T-helper 1 cell treated with Interleukin-12 subunit alpha and Interleukin-12 subunit beta and Interleukin-4 antibody, amounts not matched to agents 30 μg/mL and 1 μg/mL, for 36 hours (primary cell): ENCODE measurements around the gene PAEP.

Source experiments
- H3K27ac Mint-ChIP-seq: one replicate; pipeline ENCODE4 v1.8.0; 2021; ENCODE audit warnings: mild to moderate bottlenecking, mixed read lengths
- H3K27me3 Mint-ChIP-seq: one replicate; pipeline ENCODE4 v1.8.0; 2021; ENCODE audit warnings: low read depth, mixed read lengths
- H3K36me3 Mint-ChIP-seq: one replicate; pipeline ENCODE4 v1.8.0; 2021; ENCODE audit warnings: low read depth, mixed read lengths
- H3K4me1 Mint-ChIP-seq: one replicate; pipeline ENCODE4 v1.8.0; 2021; ENCODE audit warnings: low read depth, mixed read lengths
- H3K4me3 Mint-ChIP-seq: one replicate; pipeline ENCODE4 v1.8.0; 2021; ENCODE audit warnings: mild to moderate bottlenecking, moderate library complexity, mixed read lengths
- H3K9me3 Mint-ChIP-seq: one replicate; pipeline ENCODE4 v1.8.0; 2021; ENCODE audit warnings: mixed read lengths

Gene PAEP

DNA sequence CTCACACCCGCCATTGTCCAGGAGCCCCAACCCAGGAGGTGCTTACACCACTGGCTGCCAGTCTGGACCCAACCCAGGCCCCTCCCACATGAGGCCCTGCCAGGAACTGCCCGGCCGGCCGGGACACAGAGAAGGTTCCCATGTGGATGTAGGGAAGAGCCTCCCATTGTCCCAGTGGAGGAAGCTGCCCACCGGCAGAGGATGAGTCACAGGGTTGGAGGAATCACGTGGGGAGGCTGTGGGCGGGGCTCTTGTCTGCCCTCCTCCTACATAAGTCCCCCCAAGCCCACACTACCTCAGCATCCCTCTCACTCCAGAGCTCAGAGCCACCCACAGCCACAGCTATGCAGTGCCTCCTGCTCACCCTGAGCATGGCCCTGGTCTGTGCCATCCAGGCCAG, 26.1 kb downstream of the PAEP start:
- no peak overlapping the region for H3K27ac Mint-ChIP-seq
- H3K36me3 Mint-ChIP-seq = no peaks in the 10 kb centered on the region
- no peak overlapping the region for H3K4me3 Mint-ChIP-seq
- no peaks in the 10 kb centered on the region for H3K27me3 Mint-ChIP-seq
- H3K9me3 Mint-ChIP-seq = no peaks in the 10 kb centered on the region
- no peaks in the 10 kb centered on the region for H3K4me1 Mint-ChIP-seq

DNA sequence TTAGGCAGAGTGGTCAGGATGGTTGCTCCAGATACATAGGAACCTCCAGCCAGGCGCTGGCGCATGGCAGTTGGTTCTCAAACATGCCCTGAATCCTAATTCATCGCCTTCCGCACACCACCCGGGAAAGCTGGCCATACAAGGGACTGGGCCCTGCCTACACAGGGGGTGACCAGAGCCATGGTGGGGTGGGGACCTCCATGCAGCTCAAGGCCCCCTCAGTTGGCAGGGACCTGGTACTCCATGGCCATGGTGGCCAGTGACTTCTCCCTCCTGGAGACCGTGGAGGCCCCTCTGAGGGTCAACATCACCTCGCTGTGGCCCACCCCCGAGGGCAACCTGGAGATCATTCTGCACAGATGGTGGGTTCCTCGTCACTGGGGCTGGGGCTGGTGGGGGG, 26.8 kb downstream of the PAEP start:
- Mint-ChIP-seq H3K27me3 (no peaks in the 10 kb centered on the region), H3K9me3 (no peaks in the 10 kb centered on the region), H3K27ac (no peak overlapping the region)

DNA sequence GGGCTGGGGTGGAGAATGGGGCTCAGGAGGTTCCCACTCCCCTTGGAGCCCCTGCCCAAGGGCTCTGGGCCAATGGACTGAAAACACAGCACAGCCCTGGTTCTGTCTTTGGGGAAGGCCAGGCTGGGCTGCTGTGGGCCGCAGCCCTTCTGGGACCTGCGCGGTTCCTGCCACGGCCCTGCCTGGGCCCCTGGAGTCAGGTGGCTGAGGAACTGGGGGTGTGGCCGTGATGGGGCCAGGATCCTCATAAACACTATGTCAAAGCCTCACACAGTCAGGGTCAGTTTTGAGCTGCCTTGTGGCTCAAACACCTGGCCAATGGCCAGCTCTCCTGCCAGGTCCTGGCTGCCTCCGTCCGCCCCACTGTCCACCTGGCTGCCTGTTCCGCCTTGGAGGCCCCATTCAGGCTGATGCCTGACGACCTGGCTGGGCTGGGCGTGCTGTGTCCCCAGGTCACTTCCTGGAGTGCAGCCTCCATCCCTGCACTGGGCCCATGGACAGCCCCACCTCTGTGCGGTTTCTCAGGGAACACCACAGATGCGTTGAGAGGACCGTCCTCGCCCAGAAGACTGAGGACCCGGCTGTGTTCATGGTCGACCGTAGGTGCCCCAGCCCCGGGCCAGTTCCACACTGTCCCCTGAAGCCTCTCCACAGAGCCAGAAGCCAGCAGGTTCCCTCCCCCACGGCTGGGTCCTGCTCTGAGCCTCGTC, 27.5 kb downstream of the PAEP start:
- Mint-ChIP-seq H3K9me3 (no peaks in the 10 kb centered on the region), H3K27ac (no peak overlapping the region), H3K27me3 (no peaks in the 10 kb centered on the region), H3K4me3 (no peak overlapping the region), H3K4me1 (no peaks in the 10 kb centered on the region), H3K36me3 (no peaks in the 10 kb centered on the region)

More for the DNA sequence above, 26.8 kb downstream of the PAEP start:
- no peak overlapping the region for H3K4me3 Mint-ChIP-seq
- H3K4me1 Mint-ChIP-seq = no peaks in the 10 kb centered on the region
- H3K36me3 Mint-ChIP-seq = no peaks in the 10 kb centered on the region

DNA sequence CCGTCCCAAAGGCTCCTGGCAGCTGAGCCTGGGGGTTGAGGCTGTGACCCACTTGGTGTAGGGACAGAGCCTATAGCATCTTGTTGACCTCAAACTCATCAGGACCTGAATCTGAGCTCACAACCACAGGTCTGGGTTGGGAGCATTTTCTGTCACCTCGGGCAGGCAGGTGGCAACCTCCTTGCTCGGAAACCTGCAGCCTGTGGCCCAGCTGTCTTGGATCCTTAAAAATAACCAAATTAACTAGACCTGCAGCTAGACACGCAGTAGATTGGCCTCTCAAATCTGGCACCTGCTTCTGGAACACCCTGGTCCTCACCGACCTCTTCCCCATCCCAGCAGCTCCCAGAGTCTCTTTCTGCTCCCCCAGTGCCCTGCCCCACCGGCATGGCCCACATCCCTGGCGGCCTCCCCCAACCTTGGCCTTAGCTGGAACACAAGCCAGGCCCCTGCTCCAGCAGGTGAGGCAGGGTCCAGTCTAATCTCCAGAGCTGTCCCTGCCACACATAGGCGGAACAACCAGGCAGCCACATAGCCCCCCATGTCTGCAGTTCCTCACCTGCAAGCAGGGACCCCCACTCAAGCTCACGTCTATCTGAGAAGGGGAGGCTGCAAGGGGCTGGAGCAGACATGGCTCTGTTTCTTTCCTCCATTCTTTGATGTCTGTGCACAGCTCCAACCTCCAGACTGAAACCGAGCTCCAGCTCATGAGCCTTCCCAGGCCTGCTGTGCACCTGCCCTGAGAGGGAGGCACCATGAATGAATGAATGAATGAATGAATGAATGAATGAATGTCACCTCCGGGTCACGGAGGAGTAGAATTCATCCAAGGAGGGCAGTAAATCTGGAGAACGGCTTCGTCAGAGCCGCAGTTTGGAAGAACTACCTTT, 28.3 kb downstream of the PAEP start:
- H3K4me1 Mint-ChIP-seq = no peaks in the 10 kb centered on the region
- no peaks in the 10 kb centered on the region for H3K9me3 Mint-ChIP-seq
- H3K4me3 Mint-ChIP-seq = no peak overlapping the region
- H3K27me3 Mint-ChIP-seq = peaks cover 2% of the 10 kb centered on the region
- H3K36me3 Mint-ChIP-seq = no peaks in the 10 kb centered on the region
- H3K27ac Mint-ChIP-seq = no peak overlapping the region

DNA sequence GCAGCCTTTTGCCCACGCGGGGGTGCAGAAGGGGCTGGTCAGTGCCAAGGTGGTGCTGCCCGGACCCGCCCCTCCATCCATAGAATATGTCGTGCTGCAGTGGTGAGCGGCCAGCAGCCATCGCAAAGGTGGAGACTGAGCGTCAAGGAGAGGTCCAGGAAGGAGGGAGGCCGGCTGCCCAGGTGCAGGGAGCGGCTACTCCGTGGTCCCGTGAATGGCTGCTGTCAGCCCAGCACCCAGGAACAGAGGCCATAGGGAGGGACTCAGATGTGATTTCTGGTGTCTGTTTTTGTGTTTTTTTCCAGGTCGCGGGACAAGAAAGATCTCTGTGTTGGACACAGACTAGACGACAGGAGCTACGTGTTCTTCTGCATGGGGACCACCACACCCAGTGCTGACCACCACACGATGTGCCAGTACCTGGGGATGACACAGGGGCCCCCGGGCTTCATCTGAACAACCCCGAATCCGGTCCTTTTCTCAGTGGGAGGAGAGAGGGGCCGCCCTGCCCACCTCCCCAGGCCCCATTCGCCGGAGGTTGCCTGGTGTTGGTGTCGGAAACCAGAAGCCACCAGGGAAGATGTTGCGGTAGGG, 29.0 kb downstream of the PAEP start:
- no peak overlapping the region for H3K4me3 Mint-ChIP-seq
- H3K27me3 Mint-ChIP-seq = peaks cover 4% of the 10 kb centered on the region
- no peaks in the 10 kb centered on the region for H3K9me3 Mint-ChIP-seq
- no peaks in the 10 kb centered on the region for H3K36me3 Mint-ChIP-seq
- no peak overlapping the region for H3K27ac Mint-ChIP-seq
- no peaks in the 10 kb centered on the region for H3K4me1 Mint-ChIP-seq

DNA sequence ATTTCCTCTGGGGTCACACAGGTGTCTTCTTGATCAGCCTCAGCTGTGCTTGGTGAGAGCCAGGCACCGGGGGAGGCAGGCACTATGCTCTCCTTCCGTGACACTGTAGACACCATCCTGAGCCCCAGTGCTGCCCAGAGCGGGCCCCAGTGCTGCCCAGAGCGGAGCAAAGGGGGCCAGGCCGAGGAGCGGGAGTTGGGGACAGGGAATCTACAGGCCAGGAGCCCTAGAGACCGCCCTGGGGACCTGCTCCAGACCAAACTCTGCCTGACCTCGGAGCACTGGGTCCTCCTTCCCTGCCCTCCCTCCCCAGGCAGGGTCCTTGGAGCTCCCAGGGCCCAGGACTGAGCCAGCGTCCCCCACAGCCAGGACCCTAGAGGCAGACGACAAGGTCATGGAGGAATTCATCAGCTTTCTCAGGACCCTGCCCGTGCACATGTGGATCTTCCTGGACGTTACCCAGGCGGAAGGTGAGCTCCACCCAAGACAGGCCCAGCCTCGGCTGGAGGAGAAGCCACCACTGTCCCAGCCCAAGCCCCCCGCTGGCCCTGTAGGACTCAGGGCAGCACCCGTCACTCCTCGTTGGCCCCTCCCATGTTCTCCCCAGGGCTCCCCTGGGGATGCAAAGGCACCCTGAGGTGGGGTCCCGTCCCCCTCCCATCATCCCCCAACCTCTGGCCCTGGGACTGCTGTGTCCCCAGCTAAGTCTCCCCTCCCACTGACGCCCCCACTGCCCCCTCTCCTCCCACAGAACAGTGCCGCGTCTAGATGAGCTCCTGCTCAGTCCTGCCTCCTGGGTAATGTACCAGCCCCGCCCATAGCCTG, 30.2 kb downstream of the PAEP start:
- H3K4me3 Mint-ChIP-seq = no peak overlapping the region
- no peaks in the 10 kb centered on the region for H3K4me1 Mint-ChIP-seq
- no peak overlapping the region for H3K27ac Mint-ChIP-seq
- H3K27me3 Mint-ChIP-seq = peaks cover 8% of the 10 kb centered on the region
- H3K9me3 Mint-ChIP-seq = no peaks in the 10 kb centered on the region
- no peaks in the 10 kb centered on the region for H3K36me3 Mint-ChIP-seq

DNA sequence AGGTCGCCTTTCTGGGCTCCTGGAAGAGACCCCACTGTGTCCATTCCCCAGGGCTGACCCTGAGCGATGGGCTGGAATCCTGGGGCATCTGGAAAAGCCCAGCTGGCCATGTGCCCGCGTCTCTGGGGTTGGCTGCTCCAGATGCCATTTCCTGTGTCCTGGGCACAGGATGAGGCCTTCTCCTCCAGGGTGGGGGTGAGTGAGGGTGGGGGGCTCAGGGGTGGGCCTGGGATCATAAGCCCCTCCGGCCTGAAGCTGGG, 30.7 kb downstream of the PAEP start:
- Mint-ChIP-seq H3K27me3 (peaks cover 12% of the 10 kb centered on the region), H3K27ac (no peak overlapping the region), H3K36me3 (no peaks in the 10 kb centered on the region), H3K4me3 (no peak overlapping the region), H3K9me3 (no peaks in the 10 kb centered on the region), H3K4me1 (no peaks in the 10 kb centered on the region)

DNA sequence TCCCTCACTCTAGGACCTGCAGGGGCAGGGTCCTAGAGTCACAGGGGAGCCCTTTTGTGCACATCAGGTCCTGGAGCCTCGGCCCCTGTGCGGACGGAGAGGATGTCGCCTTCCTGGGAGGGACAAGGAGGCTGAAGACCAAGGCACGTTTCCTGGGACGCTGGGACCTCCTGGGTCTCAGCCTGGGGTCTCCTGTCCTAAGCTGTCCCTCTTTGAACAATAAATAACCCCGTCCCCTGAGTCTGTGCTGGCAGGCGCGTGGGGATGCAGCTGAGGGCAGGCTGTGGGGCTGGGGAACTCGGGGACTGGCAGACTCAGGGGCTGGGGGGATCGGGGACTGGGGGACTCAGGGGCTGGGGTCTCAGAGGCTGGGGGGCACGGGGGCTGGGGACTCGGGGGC, 31.1 kb downstream of the PAEP start:
- H3K27me3 Mint-ChIP-seq = peaks cover 12% of the 10 kb centered on the region

DNA sequence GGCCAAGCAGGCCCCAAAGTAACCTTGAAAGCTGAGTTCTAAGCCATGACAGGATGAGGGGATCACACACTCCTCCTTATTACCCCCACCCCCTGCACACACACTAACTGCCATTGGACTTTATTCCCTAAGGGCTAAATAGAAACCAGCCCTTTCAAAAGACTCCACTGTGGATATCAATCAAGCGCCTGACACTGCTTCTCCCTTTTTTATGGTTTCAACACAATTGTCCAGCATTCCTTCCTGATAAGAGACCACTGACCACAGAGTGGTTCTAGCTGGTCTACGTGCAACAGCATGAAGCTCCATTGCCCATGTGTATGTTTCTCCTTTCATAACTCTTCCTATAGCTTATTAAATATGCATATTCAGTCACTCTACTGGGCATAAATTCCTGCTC, 34.7 kb downstream of the PAEP start:
- H3K4me3 Mint-ChIP-seq = no peak overlapping the region
- no peaks in the 10 kb centered on the region for H3K4me1 Mint-ChIP-seq
- H3K27me3 Mint-ChIP-seq = peaks cover 23% of the 10 kb centered on the region
- no peaks in the 10 kb centered on the region for H3K9me3 Mint-ChIP-seq
- H3K27ac Mint-ChIP-seq = no peak overlapping the region
- no peaks in the 10 kb centered on the region for H3K36me3 Mint-ChIP-seq

More for the DNA sequence above, 31.1 kb downstream of the PAEP start:
- Mint-ChIP-seq H3K4me1 (no peaks in the 10 kb centered on the region), H3K4me3 (no peak overlapping the region), H3K9me3 (no peaks in the 10 kb centered on the region), H3K36me3 (no peaks in the 10 kb centered on the region), H3K27ac (no peak overlapping the region)

DNA sequence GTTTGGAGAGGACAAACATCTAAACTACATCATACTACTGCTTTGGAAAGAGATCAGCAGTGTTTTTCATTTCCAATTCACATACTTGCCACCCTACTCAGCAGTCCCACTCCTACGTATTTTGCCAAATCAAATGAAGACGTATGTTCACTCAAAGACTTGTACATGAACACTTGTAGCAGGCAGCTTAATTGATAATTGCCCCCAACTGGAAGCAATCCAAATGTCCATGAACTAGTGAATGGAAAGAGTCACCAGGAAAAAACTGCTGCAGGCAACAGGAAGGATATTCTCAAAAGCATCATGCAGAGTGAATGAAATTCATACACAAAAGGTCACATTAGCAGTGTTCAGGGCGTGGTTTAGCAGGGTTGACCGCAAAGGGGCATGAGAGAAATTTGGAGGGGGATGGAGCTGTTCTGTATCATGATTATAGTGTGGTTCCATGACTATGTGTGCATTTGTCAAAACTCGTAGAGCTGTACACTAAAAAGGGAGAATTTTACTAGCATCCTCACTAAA, 38.8 kb downstream of the PAEP start:
- Mint-ChIP-seq H3K4me3 (no peak overlapping the region), H3K9me3 (no peaks in the 10 kb centered on the region), H3K4me1 (no peaks in the 10 kb centered on the region), H3K27ac (no peak overlapping the region), H3K36me3 (no peaks in the 10 kb centered on the region), H3K27me3 (peaks cover 19% of the 10 kb centered on the region)

DNA sequence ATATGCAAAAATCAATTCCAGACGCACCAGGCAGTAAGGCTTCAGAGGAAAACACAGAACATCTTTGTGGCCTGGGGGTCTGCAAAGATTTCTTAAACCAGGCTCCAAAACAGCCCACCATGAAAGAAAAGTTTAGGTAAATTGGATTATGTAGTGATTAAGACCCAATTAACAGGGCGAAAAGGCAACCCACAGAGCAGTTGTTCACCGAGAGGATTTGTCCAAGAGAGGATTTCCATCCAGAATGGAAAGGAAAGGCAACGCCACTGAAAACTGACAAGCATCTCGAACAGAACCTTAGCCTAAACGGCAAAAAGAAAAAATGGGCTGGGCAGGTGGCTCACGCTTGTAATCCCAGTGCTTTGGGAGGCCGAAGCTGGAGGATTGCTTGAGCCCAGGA, 40.4 kb downstream of the PAEP start:
- H3K36me3 Mint-ChIP-seq = no peaks in the 10 kb centered on the region

DNA sequence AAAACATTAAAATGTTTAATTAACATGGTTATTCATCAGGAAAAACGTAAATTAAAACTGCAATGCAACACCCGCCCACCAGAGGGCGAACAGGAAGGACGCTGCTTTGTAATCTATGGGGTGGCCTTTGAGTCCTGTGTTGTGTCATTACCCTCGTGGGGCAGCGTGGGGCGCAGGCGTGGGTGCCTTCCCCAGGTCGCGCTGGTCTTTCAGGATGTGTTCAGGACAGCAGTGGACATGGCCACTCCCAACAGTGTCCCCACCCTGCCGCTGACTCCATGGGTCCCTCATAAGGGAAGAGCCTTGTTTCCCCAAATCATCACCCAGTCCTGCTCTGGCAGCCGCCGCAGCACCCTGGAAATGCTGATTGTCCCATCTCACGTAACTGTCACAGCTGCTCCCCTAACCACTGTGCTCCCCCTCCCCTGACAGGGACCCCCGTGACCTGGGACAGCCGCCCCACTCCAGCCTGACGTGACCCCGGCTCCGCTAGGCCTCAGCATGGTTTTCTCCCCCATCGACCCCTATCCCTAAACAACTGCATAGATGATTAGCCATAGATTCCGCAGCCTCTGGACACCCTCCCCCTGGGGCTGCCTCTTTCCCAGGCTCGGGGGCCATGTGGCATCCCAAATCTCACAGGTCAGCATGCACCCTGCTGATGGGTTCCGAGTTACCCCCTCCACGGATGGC, 41.4 kb downstream of the PAEP start:
- H3K27ac Mint-ChIP-seq = no peak overlapping the region
- H3K36me3 Mint-ChIP-seq = no peaks in the 10 kb centered on the region
- H3K4me3 Mint-ChIP-seq = no peak overlapping the region
- peaks cover 11% of the 10 kb centered on the region for H3K27me3 Mint-ChIP-seq
- no peaks in the 10 kb centered on the region for H3K9me3 Mint-ChIP-seq
- no peaks in the 10 kb centered on the region for H3K4me1 Mint-ChIP-seq

More for the DNA sequence above, 40.4 kb downstream of the PAEP start:
- H3K27ac Mint-ChIP-seq = no peak overlapping the region
- no peaks in the 10 kb centered on the region for H3K4me1 Mint-ChIP-seq
- peaks cover 12% of the 10 kb centered on the region for H3K27me3 Mint-ChIP-seq
- H3K9me3 Mint-ChIP-seq = no peaks in the 10 kb centered on the region
- no peak overlapping the region for H3K4me3 Mint-ChIP-seq

DNA sequence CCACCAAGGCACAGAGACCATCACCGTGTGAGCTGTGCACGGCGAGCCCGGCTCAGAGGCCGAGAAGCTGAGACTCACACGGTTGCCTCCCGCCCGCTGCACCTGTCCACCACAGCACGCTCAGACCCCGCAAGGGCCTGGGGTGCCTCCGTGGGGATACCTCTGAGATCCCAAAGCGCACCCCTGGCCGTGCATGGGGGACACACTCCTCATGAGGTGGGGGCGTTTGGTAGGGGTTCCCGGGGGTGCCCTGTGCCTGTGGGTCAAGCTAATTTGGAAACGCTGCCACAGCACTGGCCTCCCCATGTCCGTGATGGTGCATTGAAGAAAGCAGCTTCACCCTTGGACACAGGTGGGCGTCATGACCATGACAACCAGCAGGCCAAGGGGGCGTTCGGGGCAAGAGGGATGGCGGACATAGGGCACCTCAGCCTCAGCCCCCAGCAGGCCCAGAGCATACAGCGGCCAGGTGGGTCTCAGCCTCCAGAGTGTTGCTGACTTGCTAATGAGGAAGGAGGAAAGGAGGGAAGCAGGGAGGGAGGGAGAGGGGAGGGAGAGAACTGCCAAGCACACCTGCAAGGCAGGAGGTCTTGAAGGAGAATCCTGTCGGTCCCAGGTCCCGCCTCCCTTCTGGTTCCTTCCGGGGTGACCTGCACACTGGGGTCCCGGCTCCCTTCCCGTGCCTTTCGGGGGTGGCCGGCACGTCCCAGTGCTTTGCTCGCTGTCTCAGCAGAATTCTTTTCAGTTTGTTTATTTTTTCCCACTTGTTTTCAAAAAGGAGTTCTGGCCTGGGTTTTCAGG, 43.1 kb downstream of the PAEP start:
- H3K9me3 Mint-ChIP-seq = no peaks in the 10 kb centered on the region
- H3K4me3 Mint-ChIP-seq = no peak overlapping the region
- peaks cover 5% of the 10 kb centered on the region for H3K27me3 Mint-ChIP-seq
- no peaks in the 10 kb centered on the region for H3K4me1 Mint-ChIP-seq
- H3K36me3 Mint-ChIP-seq = no peaks in the 10 kb centered on the region
- no peak overlapping the region for H3K27ac Mint-ChIP-seq
